NOMO-1 treated with dmso at 0.1 percent for 144 hours (cell line): ENCODE results near the gene MTO1.
"Not testable (repeated sequence)": the region's sequence is repeated elsewhere in the genome, so short reads cannot be mapped to it uniquely, and the experiment has no call there.

Experiments used
- DNase-seq: peaks from one replicate; lab custom pipeline; 2025; ENCODE audit not compliant: unreplicated experiment; lab: John Stamatoyannopoulos, UW

The MTO1 gene

GRCh38 chr6:73503027-73503772, 41.7 kb downstream of the MTO1 start:
- peak; percentile 32 for DNase-seq

- DNase-seq: no peak
Measured at GRCh38 chr6:73504160-73504559, 42.6 kb downstream of the MTO1 start.

GRCh38 chr6:73505142-73505541, 43.6 kb downstream of the MTO1 start:
- no peak for DNase-seq

GRCh38 chr6:73505705-73506104, 44.2 kb downstream of the MTO1 start:
- DNase-seq: not testable (repeated sequence)

GRCh38 chr6:73506246-73506645, 44.7 kb downstream of the MTO1 start:
- DNase-seq: no peak

GRCh38 chr6:73508776-73509175, 47.2 kb downstream of the MTO1 start:
- no peak for DNase-seq

GRCh38 chr6:73509851-73510250, 48.3 kb downstream of the MTO1 start:
- DNase-seq: no peak

GRCh38 chr6:73511796-73512195, 50.3 kb downstream of the MTO1 start:
- no peak for DNase-seq

GRCh38 chr6:73513496-73513854, 51.9 kb downstream of the MTO1 start:
- DNase-seq: no peak

GRCh38 chr6:73514746-73515110, 53.2 kb downstream of the MTO1 start:
- no peak for DNase-seq

- no peak for DNase-seq
Measured at GRCh38 chr6:73515204-73515655, 53.7 kb downstream of the MTO1 start.

- DNase-seq: no peak
Measured at GRCh38 chr6:73516514-73517489, 55.3 kb downstream of the MTO1 start.

GRCh38 chr6:73518100-73518981, 56.8 kb downstream of the MTO1 start:
- DNase-seq: not testable (repeated sequence)

- DNase-seq: not testable (repeated sequence)
Measured at GRCh38 chr6:73518982-73519881, 57.7 kb downstream of the MTO1 start.

GRCh38 chr6:73519926-73520687, 58.6 kb downstream of the MTO1 start:
- peak; percentile 51 for DNase-seq

GRCh38 chr6:73520688-73521350, 59.3 kb downstream of the MTO1 start, which contains the start of gene EEF1A1:
EEF1A1 (minus strand) TSS chr6:73521032; CDS start chr6:73520026, 1,006 bp downstream.
- DNase-seq: peak; percentile 99

- DNase-seq: peak; percentile 68
Measured at GRCh38 chr6:73521351-73521985, 59.9 kb downstream of the MTO1 start.
